Sigmoid colon (tissue), 7 donors: ENCODE data around the gene YAP1. TPM values are rescaled to one million over a fixed set of nuclear protein-coding genes. Genes with fewer than 3 reads are reported as not detected.
"Not testable (repeated sequence)": the region's sequence is repeated elsewhere in the genome, so short reads cannot be mapped to it uniquely, and the experiment has no call there.

Experiments
- DNase-seq: peaks from one replicate; pipeline ENCODE4 v3.0.0-alpha.2; 2019
- H3K27ac ChIP-seq, 4 donors: fragments of 200-600 bp; sonication (generic); one replicate each; pipeline ENCODE4 v1.5.1; 2016 to 2019; ENCODE audit warnings: mild to moderate bottlenecking in 1 of 4
- H3K27me3 ChIP-seq, 3 donors: fragments of 200-600 bp; sonication (generic); one replicate each; pipeline ENCODE4 v1.5.1; 2019; ENCODE audit warnings: mild to moderate bottlenecking in 1 of 3
- H3K36me3 ChIP-seq, 4 donors: fragments of 200-600 bp; sonication (generic); one replicate each; pipeline ENCODE4 v1.5.1; 2016 to 2019
- H3K4me1 ChIP-seq, 4 donors: fragments of 200-600 bp; sonication (generic); one replicate each; pipeline ENCODE4 v1.5.1; 2017 to 2019
- H3K4me3 ChIP-seq, 4 donors: fragments of 200-600 bp; sonication (generic); one replicate each; pipeline ENCODE4 v1.5.1; 2017 to 2019; ENCODE audit warnings: mild to moderate bottlenecking in 2 of 4, moderate library complexity in 1 of 4
- H3K9me3 ChIP-seq, 4 donors: fragments of 200-600 bp in 3 of 4; sonication (generic) in 3 of 4; one replicate each; pipeline versions ENCODE4 v1.5.1 to v1.6.1; 2013 to 2019
- CTCF ChIP-seq, 4 experiments: fragments of 450-650 bp in 3 of 4; fragments of 200-600 bp in 1 of 4; IDR thresholded peaks; one replicate each; pipeline ENCODE4 v1.5.1; 2016 to 2019; ENCODE audit warnings: antibody characterized with exemption in 4 of 4, mild to moderate bottlenecking in 3 of 4, moderate library complexity in 2 of 4
- EP300 ChIP-seq, 4 donors: sonication (generic); formaldehyde crosslinking; IDR thresholded peaks; one replicate each; pipeline ENCODE4 v1.6.1; 2017; ENCODE audit warnings: antibody characterized with exemption in 4 of 4
- POLR2A ChIP-seq, 2 donors: fragments of 450-650 bp; IDR thresholded peaks; one replicate each; pipeline ENCODE4 v1.6.1; 2016; ENCODE audit warnings: antibody characterized with exemption in 2 of 2, mild to moderate bottlenecking in 2 of 2, moderate library complexity in 2 of 2
- POLR2AphosphoS5 ChIP-seq, 4 donors: sonication (generic); formaldehyde crosslinking; IDR thresholded peaks; one replicate each; pipeline ENCODE4 v1.6.1; 2017; ENCODE audit warnings: antibody characterized with exemption in 4 of 4
- WGBS, 2 donors: extraction: QIAGEN DNeasy Blood & Tissue Kit; methylation state at CpG; one replicate each; pipeline ENCODE4 v1.1.7; 2013; 5-methylcytosine and 5-hydroxymethylcytosine counted together
- intact Hi-C: fragments of 100-400 bp; cut with DNase I; formaldehyde crosslinking; loops from one replicate; pipeline ENCODE4 v1.15.1; 2023
- polyA plus RNA-seq, 3 donors: library from polyadenylated mRNA; stranded (reverse); fragments of 200-250 nt; gene quantifications; one replicate each; pipeline ENCODE4 v1.2.3, GENCODE V29; 2013
- total RNA-seq, 4 donors: library from RNA; depleted of rRNA; stranded (reverse); fragments of >200 nt; gene quantifications; one replicate each; pipeline ENCODE4 v1.1.0, GENCODE V29; 2016
- donor health status: healthy with polysubstance abuse.
- donor health status: Bipolar disorder and iron deficiency.
- donor health status: healthy.

The YAP1 gene
- total and polyA plus RNA-seq, 7 donors: 12.0 to 239 (median 159) TPM

- TF ChIP-seq EP300 (IDR thresholded peaks at IDR 0.05) (no peak), POLR2A (IDR thresholded peaks at IDR 0.05) (no peak), POLR2AphosphoS5 (IDR thresholded peaks at IDR 0.05) (no peak), CTCF (IDR thresholded peaks at IDR 0.05) (no peak)
- Histone ChIP-seq H3K36me3 (no peaks in the 10 kb centered on the region), H3K27me3 (no peaks in the 10 kb centered on the region), H3K9me3 (no peaks in the 10 kb centered on the region), H3K27ac (peak overlapping the region in 1 of 4 donors; percentile 21), H3K4me1 (peaks cover 0 to 37% (median 11%) of the 10 kb centered on the region in 4 donors), H3K4me3 (no peak overlapping the region)
- DNase-seq: no peak
- intact Hi-C loops: no loop called here
- 47 to 49% methylated on average over 2 of the region's 2 CpGs for WGBS, 2 donors
Measured at GRCh38 chr11:102197670-102198139, 87.5 kb downstream of the YAP1 start.

- H3K27ac ChIP-seq: no peak overlapping the region
Measured at GRCh38 chr11:102199673-102200072, 89.4 kb downstream of the YAP1 start.

GRCh38 chr11:102200325-102200724 is 90.1 kb downstream of the YAP1 start:
- WGBS, 2 donors: 59 to 84% methylated on average over 5 of the region's 5 CpGs
- H3K9me3 ChIP-seq, H3K4me3 ChIP-seq, DNase-seq, H3K27me3 ChIP-seq, H3K27ac ChIP-seq, H3K36me3 ChIP-seq, intact Hi-C loops: not testable (repeated sequence)
- peaks cover 0 to 33% (median 26%) of the 10 kb centered on the region in 4 donors for H3K4me1 ChIP-seq

More at GRCh38 chr11:102199673-102200072, 89.4 kb downstream of the YAP1 start:
- intact Hi-C loops: no loop called here
- WGBS, 2 donors: 92 to 96% methylated on average over 2 of the region's 2 CpGs
- TF ChIP-seq POLR2AphosphoS5 (IDR thresholded peaks at IDR 0.05) (no peak), POLR2A (IDR thresholded peaks at IDR 0.05) (no peak), EP300 (IDR thresholded peaks at IDR 0.05) (no peak)
- H3K27me3 ChIP-seq: no peaks in the 10 kb centered on the region
- H3K4me1 ChIP-seq: peaks cover 0 to 32% (median 21%) of the 10 kb centered on the region in 4 donors
- H3K4me3 ChIP-seq: no peak overlapping the region
- H3K36me3 ChIP-seq: no peaks in the 10 kb centered on the region
- no peaks in the 10 kb centered on the region for H3K9me3 ChIP-seq
- no peak for DNase-seq

GRCh38 chr11:102201776-102202175 is 91.5 kb downstream of the YAP1 start:
- Histone ChIP-seq H3K27ac (no peak overlapping the region), H3K4me3 (no peak overlapping the region), H3K27me3 (no peaks in the 10 kb centered on the region), H3K4me1 (peaks cover 0 to 32% (median 27%) of the 10 kb centered on the region in 4 donors), H3K9me3 (no peaks in the 10 kb centered on the region), H3K36me3 (peaks cover 0 to 11% (median 0%) of the 10 kb centered on the region in 4 donors)
- 92 to 95% methylated on average over 2 of the region's 2 CpGs for WGBS, 2 donors
- intact Hi-C loops: no loop called here
- TF ChIP-seq CTCF (IDR thresholded peaks at IDR 0.05): no peak
- TF ChIP-seq POLR2AphosphoS5 (IDR thresholded peaks at IDR 0.05): no peak
- no peak for TF ChIP-seq POLR2A (IDR thresholded peaks at IDR 0.05)
- no peak for TF ChIP-seq EP300 (IDR thresholded peaks at IDR 0.05)
- no peak for DNase-seq

- Histone ChIP-seq H3K36me3 (peaks cover 0 to 23% (median 0%) of the 10 kb centered on the region in 4 donors), H3K4me3 (no peak overlapping the region), H3K27ac (no peak overlapping the region), H3K27me3 (no peaks in the 10 kb centered on the region), H3K4me1 (peaks cover 0 to 22% (median 17%) of the 10 kb centered on the region in 4 donors), H3K9me3 (no peaks in the 10 kb centered on the region)
- intact Hi-C loops: no loop called here
- 79 to 90% methylated on average over 3 of the region's 3 CpGs for WGBS, 2 donors
- DNase-seq: no peak
- TF ChIP-seq EP300 (IDR thresholded peaks at IDR 0.05) (no peak), POLR2AphosphoS5 (IDR thresholded peaks at IDR 0.05) (no peak), CTCF (IDR thresholded peaks at IDR 0.05) (no peak), POLR2A (IDR thresholded peaks at IDR 0.05) (no peak)
Measured at GRCh38 chr11:102202972-102203371, 92.7 kb downstream of the YAP1 start.

- no peak for DNase-seq
- 48% methylated on average over 2 of the region's 2 CpGs for WGBS, 2 donors
- H3K36me3 ChIP-seq: peaks cover 0 to 26% (median under 1%) of the 10 kb centered on the region in 4 donors
- H3K27ac ChIP-seq: peak overlapping the region; percentile 17 to 61 (median 30)
- H3K9me3 ChIP-seq: no peaks in the 10 kb centered on the region
- no peak overlapping the region for H3K4me3 ChIP-seq
- H3K4me1 ChIP-seq: peaks cover 0 to 31% (median 15%) of the 10 kb centered on the region in 4 donors
- intact Hi-C loops: no loop called here
- H3K27me3 ChIP-seq: no peaks in the 10 kb centered on the region
- TF ChIP-seq EP300 (IDR thresholded peaks at IDR 0.05): no peak
- TF ChIP-seq CTCF (IDR thresholded peaks at IDR 0.05): no peak
- TF ChIP-seq POLR2AphosphoS5 (IDR thresholded peaks at IDR 0.05): no peak
- no peak for TF ChIP-seq POLR2A (IDR thresholded peaks at IDR 0.05)
Measured at GRCh38 chr11:102204174-102204573, 93.9 kb downstream of the YAP1 start.
